ENCODE results near the gene KIF21A. TPM values are rescaled to one million over a fixed set of nuclear protein-coding genes. Genes with fewer than 3 reads are reported as not detected.

The KIF21A gene
- polyA plus RNA-seq, 10 donors: 4.1 to 6.2 (median 5.5) TPM

GRCh38 chr12:39440101-39440500 lies 2.8 kb downstream of the KIF21A start:
- DNase-seq: no peak

- no peak for DNase-seq
Observed at GRCh38 chr12:39435531-39435930, 7.4 kb downstream of the KIF21A start.

- no peak for DNase-seq
Observed at GRCh38 chr12:39431797-39432196, 11.1 kb downstream of the KIF21A start.

GRCh38 chr12:39431002-39431796 lies 11.7 kb downstream of the KIF21A start:
- no peak for DNase-seq

GRCh38 chr12:39429809-39430208 lies 13.1 kb downstream of the KIF21A start:
- DNase-seq: no peak

- DNase-seq: no peak
Observed at GRCh38 chr12:39427360-39427808, 15.5 kb downstream of the KIF21A start.

GRCh38 chr12:39426636-39427240 lies 16.2 kb downstream of the KIF21A start:
- no peak for DNase-seq

- DNase-seq: no peak
Observed at GRCh38 chr12:39420043-39420442, 22.9 kb downstream of the KIF21A start.

- no peak for DNase-seq
Observed at GRCh38 chr12:39419471-39419870, 23.4 kb downstream of the KIF21A start.

GRCh38 chr12:39417916-39418315 lies 25.0 kb downstream of the KIF21A start:
- DNase-seq: no peak

GRCh38 chr12:39413836-39414771 lies 28.8 kb downstream of the KIF21A start:
- DNase-seq: no peak

- no peak for DNase-seq
Observed at GRCh38 chr12:39412210-39412609, 30.7 kb downstream of the KIF21A start.

GRCh38 chr12:39406262-39406661 lies 36.7 kb downstream of the KIF21A start:
- DNase-seq: no peak

GRCh38 chr12:39405580-39405979 lies 37.3 kb downstream of the KIF21A start:
- no peak for DNase-seq

- DNase-seq: no peak
Observed at GRCh38 chr12:39404000-39404399, 38.9 kb downstream of the KIF21A start.

GRCh38 chr12:39403376-39403775 lies 39.5 kb downstream of the KIF21A start:
- DNase-seq: no peak

- no peak for DNase-seq
Observed at GRCh38 chr12:39402922-39403321, 40.0 kb downstream of the KIF21A start.

- no peak for DNase-seq
Observed at GRCh38 chr12:39401459-39401858, 41.5 kb downstream of the KIF21A start.

GRCh38 chr12:39395866-39396265 lies 47.1 kb downstream of the KIF21A start:
- no peak for DNase-seq

GRCh38 chr12:39393890-39394289 lies 49.0 kb downstream of the KIF21A start:
- no peak for DNase-seq

GRCh38 chr12:39393179-39393578 lies 49.7 kb downstream of the KIF21A start:
- no peak for DNase-seq
